HT1080 (cell line): ENCODE data around the gene CCDC134. TPM values are rescaled to one million over a fixed set of nuclear protein-coding genes. Genes with fewer than 3 reads are reported as not detected.
"Not testable (repeated sequence)": the region's sequence is repeated elsewhere in the genome, so short reads cannot be mapped to it uniquely, and the experiment has no call there.

Experiments
- DNase-seq: peaks from one replicate; pipeline ENCODE4 v3.0.0-alpha.2; 2015; ENCODE audit warnings: low read depth
- total RNA-seq: library from RNA; depleted of rRNA; stranded (reverse); fragments of >200 nt; shearing (Covaris generic); gene quantifications from 2 replicates; pipeline ENCODE4 v1.2.3, GENCODE V29; 2014

The CCDC134 gene
- total RNA-seq, 1 experiment from 2014 or later: 6.4 TPM

GRCh38 chr22:41822317-41823057 lies 22.0 kb downstream of the CCDC134 start:
- peak; percentile 79 for DNase-seq

- no peak for DNase-seq
Measured at GRCh38 chr22:41823797-41824196, 23.3 kb downstream of the CCDC134 start.

GRCh38 chr22:41825376-41825775 lies 24.9 kb downstream of the CCDC134 start:
- no peak for DNase-seq

- DNase-seq: no peak
Measured at GRCh38 chr22:41826021-41826420, 25.5 kb downstream of the CCDC134 start.

GRCh38 chr22:41826430-41827383 lies 26.2 kb downstream of the CCDC134 start:
- no peak for DNase-seq

- no peak for DNase-seq
Measured at GRCh38 chr22:41827671-41828070, 27.2 kb downstream of the CCDC134 start.

- DNase-seq: no peak
Measured at GRCh38 chr22:41828516-41828915, 28.0 kb downstream of the CCDC134 start.

GRCh38 chr22:41830174-41830573 lies 29.7 kb downstream of the CCDC134 start:
- DNase-seq: no peak

- DNase-seq: no peak
Measured at GRCh38 chr22:41831383-41831782, 30.9 kb downstream of the CCDC134 start.

- no peak for DNase-seq
Measured at GRCh38 chr22:41831828-41832552, 31.5 kb downstream of the CCDC134 start.

- peak; percentile 100 for DNase-seq
Measured at GRCh38 chr22:41832553-41833368, 32.3 kb downstream of the CCDC134 start, which contains the start of gene SREBF2. TSS of gene SREBF2 (plus strand) at chr22:41833105. CDS start at chr22:41833271, 166 bp downstream.

GRCh38 chr22:41833369-41834004 lies 33.0 kb downstream of the CCDC134 start:
- DNase-seq: peak; percentile 23

- DNase-seq: no peak
Measured at GRCh38 chr22:41834005-41834944, 33.8 kb downstream of the CCDC134 start.

GRCh38 chr22:41835462-41835861 lies 35.0 kb downstream of the CCDC134 start:
- DNase-seq: not testable (repeated sequence)

GRCh38 chr22:41836551-41836950 lies 36.1 kb downstream of the CCDC134 start:
- no peak for DNase-seq

- no peak for DNase-seq
Measured at GRCh38 chr22:41838842-41839618, 38.6 kb downstream of the CCDC134 start.

- no peak for DNase-seq
Measured at GRCh38 chr22:41840216-41840615, 39.7 kb downstream of the CCDC134 start.

- DNase-seq: no peak
Measured at GRCh38 chr22:41841085-41841712, 40.7 kb downstream of the CCDC134 start.
